Thyroid gland (tissue), 4 donors: Measurements from ENCODE around the gene KRT17. TPM values are rescaled to one million over a fixed set of nuclear protein-coding genes. Genes with fewer than 3 reads are reported as not detected.
"Not testable (repeated sequence)": the region's sequence is repeated elsewhere in the genome, so short reads cannot be mapped to it uniquely, and the experiment has no call there.

Experiments
- DNase-seq, 2 donors: peaks; one replicate each; pipeline ENCODE4 v3.0.0-alpha.2; 2019
- H3K27ac ChIP-seq, 3 donors: fragments of 200-600 bp; sonication (generic); 1 replicate in 2 of 3; 2 replicates in 1 of 3; pipeline ENCODE4 v1.5.1; 2016 to 2019; ENCODE audit warnings: mild to moderate bottlenecking in 1 of 3, moderate library complexity in 1 of 3
- H3K27me3 ChIP-seq: fragments of 200-600 bp; sonication (generic); one replicate; pipeline ENCODE4 v1.5.1; 2019
- H3K36me3 ChIP-seq, 2 donors: fragments of 200-600 bp; sonication (generic); one replicate each; pipeline ENCODE4 v1.5.1; 2016 to 2019
- H3K4me1 ChIP-seq, 2 donors: fragments of 200-600 bp; sonication (generic); one replicate each; pipeline ENCODE4 v1.5.1; 2017 to 2019
- H3K4me3 ChIP-seq, 3 donors: fragments of 200-600 bp; sonication (generic); replicated peaks in 1 of 3; 1 replicate in 2 of 3; 2 replicates in 1 of 3; pipeline ENCODE4 v1.5.1; 2016; ENCODE audit warnings: mild to moderate bottlenecking in 1 of 3
- H3K9me3 ChIP-seq: fragments of 200-600 bp; sonication (generic); one replicate; pipeline ENCODE4 v1.5.1; 2017
- POLR2A ChIP-seq, 2 donors: fragments of 450-650 bp; IDR thresholded peaks; one replicate each; pipeline ENCODE4 v1.6.1; 2017; ENCODE audit warnings: antibody characterized with exemption in 2 of 2, mild to moderate bottlenecking in 2 of 2, moderate library complexity in 1 of 2
- WGBS, 2 donors: methylation state at CpG; one replicate each; pipeline ENCODE4 v1.1.5; 2017; 5-methylcytosine and 5-hydroxymethylcytosine counted together
- intact Hi-C: fragments of 100-400 bp; cut with DNase I; formaldehyde crosslinking; loops from one replicate; pipeline ENCODE4 v1.15.1; 2023
- total RNA-seq, 4 donors: library from RNA; depleted of rRNA; stranded (reverse); fragments of >200 nt; gene quantifications; one replicate each; pipeline ENCODE4 v1.2.3, GENCODE V29; 2016
- TF ChIP-seq, protein P1 (sequence below), 6 experiments: fragments of 200-600 bp in 3 of 6; fragments of 450-650 bp in 3 of 6; sonication (generic) in 3 of 6; IDR thresholded peaks; one replicate each; pipeline ENCODE4 v1.5.1; 2016 to 2019; ENCODE audit warnings: antibody characterized with exemption in 6 of 6, mild to moderate bottlenecking in 2 of 6, inconsistent platforms in 1 of 6, moderate library complexity in 1 of 6

The KRT17 gene
- total RNA-seq, 4 donors from 2014 or later, result 0.56 TPM; not detected in 3

DNA sequence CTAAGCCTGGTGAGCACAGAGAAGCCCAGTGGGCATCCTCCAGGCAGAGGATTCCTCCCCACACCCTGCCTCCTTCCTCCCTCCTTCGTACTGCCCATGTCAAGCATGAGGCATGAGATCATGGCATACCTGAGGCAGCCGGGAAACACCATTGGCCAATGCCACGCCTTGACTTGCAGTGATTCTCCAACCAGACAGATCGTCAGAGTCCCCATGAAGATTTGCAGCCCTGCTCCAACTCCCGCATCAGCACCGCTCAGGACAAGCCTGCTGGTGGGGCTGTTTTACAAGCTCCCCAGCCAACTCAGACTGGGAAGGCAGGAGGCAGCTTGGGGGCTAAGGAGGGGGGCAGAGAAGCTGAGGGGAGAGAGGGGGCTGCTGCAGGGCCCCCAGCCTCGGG lies 8.9 kb downstream of the KRT17 start:
- TF ChIP-seq, protein P1, sequence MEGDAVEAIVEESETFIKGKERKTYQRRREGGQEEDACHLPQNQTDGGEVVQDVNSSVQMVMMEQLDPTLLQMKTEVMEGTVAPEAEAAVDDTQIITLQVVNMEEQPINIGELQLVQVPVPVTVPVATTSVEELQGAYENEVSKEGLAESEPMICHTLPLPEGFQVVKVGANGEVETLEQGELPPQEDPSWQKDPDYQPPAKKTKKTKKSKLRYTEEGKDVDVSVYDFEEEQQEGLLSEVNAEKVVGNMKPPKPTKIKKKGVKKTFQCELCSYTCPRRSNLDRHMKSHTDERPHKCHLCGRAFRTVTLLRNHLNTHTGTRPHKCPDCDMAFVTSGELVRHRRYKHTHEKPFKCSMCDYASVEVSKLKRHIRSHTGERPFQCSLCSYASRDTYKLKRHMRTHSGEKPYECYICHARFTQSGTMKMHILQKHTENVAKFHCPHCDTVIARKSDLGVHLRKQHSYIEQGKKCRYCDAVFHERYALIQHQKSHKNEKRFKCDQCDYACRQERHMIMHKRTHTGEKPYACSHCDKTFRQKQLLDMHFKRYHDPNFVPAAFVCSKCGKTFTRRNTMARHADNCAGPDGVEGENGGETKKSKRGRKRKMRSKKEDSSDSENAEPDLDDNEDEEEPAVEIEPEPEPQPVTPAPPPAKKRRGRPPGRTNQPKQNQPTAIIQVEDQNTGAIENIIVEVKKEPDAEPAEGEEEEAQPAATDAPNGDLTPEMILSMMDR (IDR thresholded peaks at IDR 0.05), result no peak
- TF ChIP-seq POLR2A (IDR thresholded peaks at IDR 0.05), result no peak
- no peak for DNase-seq
- 14 to 39% methylated on average over 4 to 6 of the region's 7 CpGs for WGBS, 2 donors
- Histone ChIP-seq H3K36me3 (no peaks in the 10 kb centered on the region), H3K27ac (no peak overlapping the region), H3K9me3 (no peaks in the 10 kb centered on the region), H3K27me3 (no peaks in the 10 kb centered on the region), H3K4me3 (no peak overlapping the region), H3K4me1 (no peaks in the 10 kb centered on the region)
- intact Hi-C loops, result no loop called here

DNA sequence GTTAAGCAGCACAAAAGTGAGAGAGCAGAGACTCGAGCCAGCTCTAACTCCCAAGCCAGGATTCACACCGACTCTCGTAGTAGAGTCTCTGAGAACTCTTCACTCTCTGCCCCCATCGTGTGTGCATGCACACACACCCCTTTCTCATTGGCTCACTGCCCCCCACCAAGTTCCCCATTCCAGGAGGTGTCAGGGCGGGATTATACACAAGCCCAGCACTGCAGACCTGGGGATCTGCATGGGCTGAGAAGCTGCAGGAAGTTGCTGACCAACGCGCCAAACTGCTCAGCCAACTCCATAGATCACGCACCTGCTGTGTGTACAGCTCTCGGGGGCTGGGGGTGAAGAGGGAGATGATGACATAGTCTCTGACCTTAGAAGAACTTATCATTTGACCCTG lies 9.6 kb downstream of the KRT17 start:
- 54 to 59% methylated on average over 9 of the region's 9 CpGs for WGBS, 2 donors
- H3K36me3 ChIP-seq, H3K27ac ChIP-seq, intact Hi-C loops, H3K9me3 ChIP-seq, DNase-seq, H3K4me3 ChIP-seq, H3K4me1 ChIP-seq, H3K27me3 ChIP-seq: not testable (repeated sequence)

DNA sequence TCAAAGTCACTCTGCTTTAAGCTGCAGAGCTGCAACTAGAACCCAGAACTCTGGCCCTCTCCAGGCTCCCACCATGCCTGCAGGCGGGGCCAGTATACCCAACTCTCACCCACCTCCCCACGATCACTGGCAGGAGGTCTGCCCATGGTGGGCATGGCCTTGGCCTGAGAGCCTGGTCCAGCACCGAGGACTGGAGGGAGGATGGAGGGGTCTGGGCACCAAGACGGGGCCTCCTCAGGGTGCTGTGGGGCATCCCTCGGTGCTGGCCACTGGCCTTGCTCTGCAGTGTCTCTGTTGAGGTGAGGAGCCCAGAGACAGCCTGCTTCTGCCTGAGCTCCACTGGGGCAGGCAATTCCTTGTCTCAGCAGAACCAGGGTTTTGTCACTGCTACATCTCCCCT lies 10.3 kb downstream of the KRT17 start:
- no peak for TF ChIP-seq POLR2A (IDR thresholded peaks at IDR 0.05)
- TF ChIP-seq, protein P1 (IDR thresholded peaks at IDR 0.05), result no peak
- Histone ChIP-seq H3K27me3 (no peaks in the 10 kb centered on the region), H3K9me3 (no peaks in the 10 kb centered on the region), H3K36me3 (no peaks in the 10 kb centered on the region), H3K4me1 (no peaks in the 10 kb centered on the region), H3K27ac (no peak overlapping the region), H3K4me3 (no peak overlapping the region)
- 97% methylated on average over 4 of the region's 5 CpGs; no CpG with 5 or more reads in 1 of the 2 donors for WGBS, 2 donors
- intact Hi-C loops, result no loop called here
- no peak for DNase-seq

DNA sequence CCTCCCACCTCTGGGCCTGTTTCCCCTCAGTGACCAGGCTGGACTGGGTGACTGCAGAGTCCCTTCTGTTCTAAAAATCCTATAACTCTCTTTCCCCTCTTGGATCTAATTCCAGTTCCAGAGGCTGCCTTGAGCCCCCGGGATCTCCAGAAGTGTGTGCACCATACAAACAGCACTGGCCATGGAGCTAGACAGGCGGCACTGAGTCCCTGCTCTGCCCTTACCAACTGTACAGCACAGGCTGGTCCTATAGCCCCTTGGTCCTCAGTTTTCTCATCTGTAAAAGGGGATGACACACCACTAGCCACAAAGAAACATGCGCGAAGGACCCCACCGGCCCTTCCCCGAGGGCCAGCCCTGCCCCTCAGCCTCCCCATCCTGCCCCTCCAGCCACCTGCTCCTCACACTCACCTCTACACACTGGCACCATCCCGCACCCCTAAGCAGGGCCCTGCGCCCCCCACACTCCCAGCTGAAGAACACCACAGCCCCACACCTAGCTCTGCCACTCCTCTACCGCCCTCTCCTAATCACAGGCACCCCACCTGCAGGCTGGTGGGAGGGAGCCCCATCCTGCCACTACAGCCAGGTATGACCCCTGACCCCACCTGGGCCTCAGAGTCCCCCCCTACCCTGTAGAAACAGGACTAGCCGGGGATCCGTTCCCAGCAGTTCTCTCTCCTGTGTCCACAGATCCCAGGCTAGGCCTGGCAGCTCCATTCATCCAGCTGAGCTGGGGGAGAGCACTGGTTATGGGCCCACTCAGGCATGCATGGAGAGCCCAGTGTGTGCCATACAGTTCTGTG lies 10.9 kb downstream of the KRT17 start:
- intact Hi-C loops, result no loop called here
- no peaks in the 10 kb centered on the region for H3K9me3 ChIP-seq
- H3K27ac ChIP-seq, result no peak overlapping the region
- no peaks in the 10 kb centered on the region for H3K27me3 ChIP-seq
- WGBS, 2 donors, result 80 to 83% methylated on average over 9 to 11 of the region's 11 CpGs
- H3K4me1 ChIP-seq, result no peaks in the 10 kb centered on the region
- H3K36me3 ChIP-seq, result no peaks in the 10 kb centered on the region
- TF ChIP-seq, protein P1 (IDR thresholded peaks at IDR 0.05), result no peak
- TF ChIP-seq POLR2A (IDR thresholded peaks at IDR 0.05), result no peak
- no peak overlapping the region for H3K4me3 ChIP-seq
- DNase-seq, result no peak

DNA sequence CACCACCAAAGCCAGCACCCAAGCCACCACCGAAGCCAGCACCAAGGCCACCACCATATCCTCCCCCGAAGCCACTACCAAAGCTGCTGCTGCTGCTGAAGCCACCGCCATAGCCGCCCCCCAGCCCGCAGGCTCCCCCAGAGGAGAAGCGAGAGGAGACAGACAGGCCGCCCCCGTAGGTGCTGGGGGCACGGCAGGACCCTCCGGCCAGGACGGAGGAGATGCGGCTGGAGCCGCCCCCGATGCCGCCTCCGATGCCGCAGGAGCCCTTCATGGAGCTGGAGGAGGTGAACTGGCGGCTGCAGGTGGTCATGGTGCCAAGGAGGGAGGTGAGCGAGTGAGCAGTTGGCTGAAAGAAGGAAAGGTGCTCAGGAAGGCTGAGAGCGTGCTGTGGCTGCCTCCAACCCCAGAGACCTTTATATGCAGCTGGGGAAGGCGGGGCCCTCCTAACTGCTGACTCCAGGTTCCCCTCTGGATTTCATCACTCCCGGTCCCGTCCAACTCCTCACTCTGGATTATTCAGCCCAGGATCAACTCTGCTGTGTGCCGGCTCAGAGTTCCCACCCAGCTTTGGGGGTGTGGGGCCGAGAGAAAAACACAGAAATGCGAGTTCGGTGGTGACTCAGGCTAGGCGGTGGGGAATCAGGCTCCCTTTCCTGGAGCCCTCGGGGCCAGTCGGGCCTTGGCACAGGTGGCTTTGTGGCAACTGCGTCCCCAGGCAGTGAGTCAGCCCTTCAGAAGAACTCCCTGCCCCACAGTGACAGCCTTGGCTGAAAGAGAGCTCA lies 11.8 kb downstream of the KRT17 start, which contains the start of gene KRT16:
TSS of gene KRT16 (minus strand) at position 392 of the 785 bp plus-strand sequence. CDS start at position 313, 79 bp downstream.
- DNase-seq, H3K4me3 ChIP-seq, H3K4me1 ChIP-seq, H3K9me3 ChIP-seq, H3K27me3 ChIP-seq, intact Hi-C loops, H3K36me3 ChIP-seq, H3K27ac ChIP-seq: not testable (repeated sequence)
- WGBS, 2 donors, result 80 to 86% methylated on average over 24 to 26 of the region's 31 CpGs
